GM15510 (cell line): Measurements from ENCODE around the gene GRM8.

ENCODE experiments used
- POLR2A ChIP-seq: IDR thresholded peaks from 3 replicates; pipeline ENCODE4 v1.6.1; 2011; ENCODE audit warnings: borderline replicate concordance; ENCODE audit not compliant: insufficient read length; ENCODE audit errors: extremely low read depth

GRM8 gene

GRCh38 chr7:126483972-126484371 lies 768.8 kb downstream of the GRM8 start:
- TF ChIP-seq POLR2A = no peak

GRCh38 chr7:126472825-126473224 lies 779.9 kb downstream of the GRM8 start:
- TF ChIP-seq POLR2A = no peak

GRCh38 chr7:126462405-126462804 lies 790.3 kb downstream of the GRM8 start:
- TF ChIP-seq POLR2A = no peak

- no peak for TF ChIP-seq POLR2A
Observed at GRCh38 chr7:126460664-126461063, 792.1 kb downstream of the GRM8 start.

GRCh38 chr7:126453104-126453503 lies 799.6 kb downstream of the GRM8 start:
- TF ChIP-seq POLR2A = no peak

GRCh38 chr7:126450269-126450671 lies 802.5 kb downstream of the GRM8 start:
- TF ChIP-seq POLR2A = no peak

GRCh38 chr7:126449611-126450268 lies 803.0 kb downstream of the GRM8 start:
- TF ChIP-seq POLR2A = no peak

- TF ChIP-seq POLR2A = no peak
Observed at GRCh38 chr7:126447984-126448383, 804.8 kb downstream of the GRM8 start.

GRCh38 chr7:126445991-126446390 lies 806.8 kb downstream of the GRM8 start:
- TF ChIP-seq POLR2A = no peak

GRCh38 chr7:126443951-126444350 lies 808.8 kb downstream of the GRM8 start:
- TF ChIP-seq POLR2A = no peak

GRCh38 chr7:126442908-126443307 lies 809.8 kb downstream of the GRM8 start:
- no peak for TF ChIP-seq POLR2A

GRCh38 chr7:126441745-126442144 lies 811.0 kb downstream of the GRM8 start:
- TF ChIP-seq POLR2A = no peak

GRCh38 chr7:126440542-126440941 lies 812.2 kb downstream of the GRM8 start:
- TF ChIP-seq POLR2A = no peak

GRCh38 chr7:126436213-126436868 lies 816.4 kb downstream of the GRM8 start:
- TF ChIP-seq POLR2A = no peak

- no peak for TF ChIP-seq POLR2A
Observed at GRCh38 chr7:126426652-126427051, 826.1 kb downstream of the GRM8 start.

GRCh38 chr7:126424985-126425384 lies 827.8 kb downstream of the GRM8 start:
- TF ChIP-seq POLR2A = no peak

- TF ChIP-seq POLR2A = no peak
Observed at GRCh38 chr7:126419047-126419446, 833.7 kb downstream of the GRM8 start.

GRCh38 chr7:126411821-126412383 lies 840.8 kb downstream of the GRM8 start:
- TF ChIP-seq POLR2A = no peak
